Measurements from ENCODE around the gene SP1.
"Not testable (repeated sequence)": the region's sequence is repeated elsewhere in the genome, so short reads cannot be mapped to it uniquely, and the experiment has no call there.

SP1 gene

GRCh38 chr12:53388932-53389331 is 9.0 kb downstream of the SP1 start:
- in situ Hi-C loops (cut with HindIII; ENCODE audit: low pct_ligation_motif_present, low pct_unique_long_range_greater_than_20kb, low sequenced_read_pairs), result no loop called here
- no peak for DNase-seq

DNA sequence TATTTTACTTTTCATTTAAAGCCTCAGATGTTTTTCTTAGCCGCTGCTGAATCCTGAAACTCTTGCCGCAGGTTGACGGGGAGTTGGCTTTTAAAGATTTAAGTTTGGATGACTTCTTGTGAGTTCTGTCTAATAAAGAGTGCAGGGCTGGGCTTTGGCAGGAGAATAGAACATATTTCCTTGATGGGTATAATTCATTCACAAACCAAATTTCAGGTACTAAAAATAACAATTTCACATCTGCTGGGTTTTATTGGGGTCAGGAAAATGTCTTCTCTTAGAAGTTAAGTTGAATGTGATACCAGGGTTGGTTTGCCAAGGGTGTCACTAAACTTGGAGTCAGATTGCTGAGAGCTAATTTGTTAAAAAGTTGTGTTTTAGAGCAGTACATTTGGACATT is 9.7 kb downstream of the SP1 start:
- DNase-seq, result no peak
- in situ Hi-C loops (cut with HindIII; ENCODE audit: low pct_ligation_motif_present, low pct_unique_long_range_greater_than_20kb, low sequenced_read_pairs), result no loop called here

DNA sequence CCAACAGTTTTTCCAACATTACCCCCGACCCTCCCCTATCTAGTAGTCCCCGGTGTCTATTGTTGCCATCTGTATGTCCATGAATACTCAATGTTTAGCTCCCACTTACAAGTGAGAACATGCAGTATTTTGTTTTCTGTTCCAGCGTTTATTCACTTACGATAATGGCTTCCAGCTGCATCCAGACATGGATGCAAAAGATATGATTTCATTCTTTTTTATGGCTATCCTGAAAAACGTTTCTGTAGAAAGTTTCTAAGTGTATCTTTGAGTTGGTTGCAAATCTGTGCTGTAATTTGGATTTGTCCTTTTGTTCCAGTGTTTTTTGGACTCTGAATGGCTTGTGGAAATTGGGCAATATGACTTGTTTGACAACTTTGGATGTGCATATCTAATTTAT is 11.7 kb downstream of the SP1 start:
- in situ Hi-C loops (cut with HindIII; ENCODE audit: low pct_ligation_motif_present, low pct_unique_long_range_greater_than_20kb, low sequenced_read_pairs), result no loop called here

DNA sequence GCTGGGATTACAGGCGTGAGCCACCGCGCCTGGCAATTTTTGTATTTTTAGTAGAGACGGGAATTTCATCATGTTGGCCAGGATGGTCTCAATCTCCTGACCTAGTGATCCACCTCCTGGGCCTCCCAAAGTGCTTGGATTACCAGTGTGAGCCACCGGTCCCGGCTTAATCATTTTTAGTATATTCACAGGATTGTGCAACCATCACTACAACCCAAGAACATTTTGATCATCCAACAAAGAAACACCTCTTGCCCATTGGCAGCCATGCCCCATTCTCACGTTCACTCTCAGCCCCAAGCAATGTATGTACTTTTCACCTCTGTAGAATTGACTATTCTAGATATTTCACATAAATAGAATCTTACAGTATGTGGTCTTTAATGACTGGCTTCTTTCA is 19.9 kb downstream of the SP1 start:
- no peak for DNase-seq
- in situ Hi-C loops (cut with HindIII; ENCODE audit: low pct_ligation_motif_present, low pct_unique_long_range_greater_than_20kb, low sequenced_read_pairs), result no loop called here

More for the DNA sequence above, 11.7 kb downstream of the SP1 start:
- DNase-seq, result no peak

DNA sequence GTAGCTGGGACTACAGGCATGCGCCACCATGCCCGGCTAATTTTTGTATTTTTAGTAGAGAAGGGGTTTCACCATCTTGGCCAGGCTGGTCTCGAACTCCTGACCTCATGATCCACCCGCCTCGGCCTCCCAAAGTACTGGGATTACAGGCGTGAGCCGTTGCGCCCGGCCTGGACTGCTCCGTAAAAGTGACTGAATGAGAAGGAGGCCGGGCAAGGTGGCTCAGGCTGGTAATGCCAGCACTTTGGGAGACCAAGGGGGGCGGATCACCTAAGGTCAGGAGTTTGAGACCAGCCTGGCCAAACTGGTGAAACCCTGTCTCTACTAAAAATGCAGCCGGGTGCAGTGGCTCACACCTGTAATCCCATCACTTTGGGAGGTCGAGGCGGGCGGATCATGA is 22.4 kb downstream of the SP1 start:
- DNase-seq; in situ Hi-C loops (cut with HindIII; ENCODE audit: low pct_ligation_motif_present, low pct_unique_long_range_greater_than_20kb, low sequenced_read_pairs): not testable (repeated sequence)

GRCh38 chr12:53402871-53403270 is 22.9 kb downstream of the SP1 start:
- in situ Hi-C loops (cut with HindIII; ENCODE audit: low pct_ligation_motif_present, low pct_unique_long_range_greater_than_20kb, low sequenced_read_pairs), result no loop called here
- no peak for DNase-seq

DNA sequence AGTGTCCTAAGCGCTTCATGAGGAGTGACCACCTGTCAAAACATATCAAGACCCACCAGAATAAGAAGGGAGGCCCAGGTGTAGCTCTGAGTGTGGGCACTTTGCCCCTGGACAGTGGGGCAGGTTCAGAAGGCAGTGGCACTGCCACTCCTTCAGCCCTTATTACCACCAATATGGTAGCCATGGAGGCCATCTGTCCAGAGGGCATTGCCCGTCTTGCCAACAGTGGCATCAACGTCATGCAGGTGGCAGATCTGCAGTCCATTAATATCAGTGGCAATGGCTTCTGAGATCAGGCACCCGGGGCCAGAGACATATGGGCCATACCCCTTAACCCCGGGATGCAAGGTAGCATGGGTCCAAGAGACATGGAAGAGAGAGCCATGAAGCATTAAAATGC is 31.0 kb downstream of the SP1 start:
- in situ Hi-C loops (cut with HindIII; ENCODE audit: low pct_ligation_motif_present, low pct_unique_long_range_greater_than_20kb, low sequenced_read_pairs), result no loop called here

DNA sequence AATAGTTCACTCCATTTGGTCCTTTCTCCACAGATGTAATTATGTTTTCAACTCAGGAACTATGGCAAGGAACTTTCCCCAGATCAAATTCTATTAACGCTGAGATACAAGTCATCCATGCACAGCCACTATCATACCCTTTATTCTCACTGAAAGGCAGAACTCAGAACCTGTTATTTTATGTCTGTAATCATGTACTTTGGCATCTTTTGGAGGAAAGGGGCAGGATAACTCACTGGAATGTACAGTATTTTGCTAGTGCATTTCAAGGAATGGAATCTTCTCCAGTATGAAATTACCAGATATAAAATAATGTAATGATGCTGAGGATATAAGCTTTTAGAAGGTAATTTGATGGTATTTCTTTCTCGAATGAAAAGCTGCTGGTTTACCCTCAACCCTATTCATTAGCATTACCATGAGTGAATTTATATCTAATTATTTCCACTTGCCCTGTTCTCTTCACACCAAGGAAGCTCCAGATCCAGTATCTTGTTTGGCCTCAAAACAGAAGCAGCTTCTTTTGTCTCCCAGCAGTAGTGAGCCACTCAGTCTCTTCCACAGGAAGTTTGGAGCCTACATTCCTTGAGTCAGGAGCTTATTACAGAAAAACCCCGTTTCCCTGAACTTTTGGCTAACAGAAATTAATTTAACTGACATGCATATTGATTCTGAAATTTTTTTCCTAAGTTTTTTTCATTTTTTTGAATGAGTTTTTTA is 33.7 kb downstream of the SP1 start:
- in situ Hi-C loops (cut with HindIII; ENCODE audit: low pct_ligation_motif_present, low pct_unique_long_range_greater_than_20kb, low sequenced_read_pairs), result no loop called here
- no peak for DNase-seq

More for the DNA sequence above, 31.0 kb downstream of the SP1 start:
- no peak for DNase-seq

GRCh38 chr12:53414756-53415417 is 34.9 kb downstream of the SP1 start:
- no peak for DNase-seq
- in situ Hi-C loops (cut with HindIII; ENCODE audit: low pct_ligation_motif_present, low pct_unique_long_range_greater_than_20kb, low sequenced_read_pairs), result no loop called here

DNA sequence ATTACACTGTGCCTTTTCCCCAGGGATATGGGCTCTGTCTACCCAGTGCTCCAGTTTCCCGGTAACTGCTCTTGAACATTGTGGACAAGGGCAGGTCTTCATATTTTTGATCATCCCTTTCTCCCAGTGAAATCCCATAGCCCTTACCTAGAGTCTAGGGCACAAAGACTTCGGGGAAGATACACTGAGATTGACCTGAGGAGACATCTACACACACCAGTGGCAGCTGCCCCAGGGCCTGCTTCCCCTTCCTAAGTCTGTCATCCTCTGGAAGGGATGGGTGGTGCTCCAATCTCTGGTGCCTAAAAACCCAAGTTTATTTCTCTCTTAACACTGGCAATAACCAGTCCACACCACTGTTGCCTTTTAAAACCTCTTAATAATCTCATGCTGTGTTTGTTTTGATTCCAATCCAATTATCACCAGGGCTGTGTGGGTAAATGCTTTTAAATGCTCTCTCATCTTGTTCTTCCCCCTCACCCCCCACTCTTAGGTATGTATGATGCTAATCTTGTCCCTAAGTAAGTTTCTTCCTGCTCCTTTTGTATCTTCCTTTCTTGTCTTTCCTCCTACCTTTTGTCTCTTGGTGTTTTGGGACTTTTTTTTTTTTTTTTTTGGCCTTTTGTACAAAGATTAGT is 35.9 kb downstream of the SP1 start:
- DNase-seq; in situ Hi-C loops (cut with HindIII; ENCODE audit: low pct_ligation_motif_present, low pct_unique_long_range_greater_than_20kb, low sequenced_read_pairs): not testable (repeated sequence)

GRCh38 chr12:53417291-53417816 is 37.4 kb downstream of the SP1 start:
- DNase-seq; in situ Hi-C loops (cut with HindIII; ENCODE audit: low pct_ligation_motif_present, low pct_unique_long_range_greater_than_20kb, low sequenced_read_pairs): not testable (repeated sequence)

DNA sequence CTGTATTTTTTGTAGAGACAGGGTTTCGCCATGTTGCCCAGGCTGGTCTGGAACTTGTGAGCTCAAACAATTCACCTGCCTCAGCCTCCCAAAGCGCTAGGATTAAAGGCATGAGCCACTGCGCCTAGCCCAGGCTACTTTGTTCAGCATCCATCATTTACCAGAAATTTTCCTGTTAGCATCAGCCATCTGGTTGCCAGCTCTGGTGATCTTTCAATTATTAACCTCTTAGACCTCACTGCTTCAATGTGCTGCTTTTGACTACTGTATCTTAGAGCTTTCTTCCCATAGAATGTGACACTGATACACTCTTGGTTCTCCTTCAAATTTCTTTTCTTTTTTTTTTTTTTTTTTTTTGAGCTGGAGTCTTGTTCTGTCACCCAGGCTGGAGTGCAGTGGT is 38.2 kb downstream of the SP1 start:
- peak; percentile 72 for DNase-seq
- in situ Hi-C loops (cut with HindIII; ENCODE audit: low pct_ligation_motif_present, low pct_unique_long_range_greater_than_20kb, low sequenced_read_pairs), result no loop called here

DNA sequence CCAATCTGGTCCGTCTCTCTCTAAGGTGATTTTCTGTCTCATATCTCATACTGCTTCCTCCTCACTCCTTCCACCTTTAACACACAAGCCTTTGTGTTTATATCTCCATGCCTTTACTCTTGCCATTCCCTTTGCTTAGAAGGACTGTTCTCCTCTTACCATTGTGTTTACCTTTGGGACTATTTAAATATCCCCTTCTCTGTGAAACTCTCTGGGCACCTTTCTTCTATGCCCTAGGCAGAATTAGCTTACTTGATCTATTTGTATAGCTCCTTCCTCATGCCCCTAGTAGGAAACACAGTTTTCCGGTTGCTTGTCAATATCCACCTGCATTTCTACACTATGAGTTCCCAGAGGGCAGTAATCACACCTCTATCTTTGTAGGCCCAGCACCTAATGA is 39.8 kb downstream of the SP1 start:
- no peak for DNase-seq
- in situ Hi-C loops (cut with HindIII; ENCODE audit: low pct_ligation_motif_present, low pct_unique_long_range_greater_than_20kb, low sequenced_read_pairs), result no loop called here

GRCh38 chr12:53422247-53422646 is 42.3 kb downstream of the SP1 start:
- DNase-seq; in situ Hi-C loops (cut with HindIII; ENCODE audit: low pct_ligation_motif_present, low pct_unique_long_range_greater_than_20kb, low sequenced_read_pairs): not testable (repeated sequence)

DNA sequence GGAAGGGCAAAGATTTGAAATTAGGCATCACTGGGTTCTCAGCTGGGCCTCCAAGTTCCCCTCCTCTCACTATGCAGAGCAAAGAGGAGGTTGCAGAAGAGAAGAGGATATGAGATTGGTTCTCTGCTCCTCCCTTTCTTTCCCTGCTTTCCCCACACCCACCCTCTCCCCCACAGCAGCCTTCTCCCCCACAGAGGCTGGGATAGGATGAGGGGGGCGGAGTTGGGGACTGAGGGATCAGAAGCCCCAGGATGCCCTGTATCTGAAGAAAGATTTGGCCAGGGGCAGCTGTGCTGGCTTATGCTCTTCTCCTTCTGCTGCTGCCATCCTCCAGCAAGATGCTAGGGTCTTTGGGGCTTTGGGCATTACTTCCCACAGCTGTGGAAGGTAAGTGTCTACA is 43.6 kb downstream of the SP1 start, which contains the start of gene AMHR2:
AMHR2 (plus strand) TSS at position 259 of the 400 bp plus-strand sequence; CDS start at position 339, 80 bp downstream.
- DNase-seq, result no peak
- in situ Hi-C loops (cut with HindIII; ENCODE audit: low pct_ligation_motif_present, low pct_unique_long_range_greater_than_20kb, low sequenced_read_pairs), result no loop called here

- DNase-seq, result no peak
- in situ Hi-C loops (cut with HindIII; ENCODE audit: low pct_ligation_motif_present, low pct_unique_long_range_greater_than_20kb, low sequenced_read_pairs), result no loop called here
Measured at GRCh38 chr12:53424626-53425514, 44.9 kb downstream of the SP1 start.

DNA sequence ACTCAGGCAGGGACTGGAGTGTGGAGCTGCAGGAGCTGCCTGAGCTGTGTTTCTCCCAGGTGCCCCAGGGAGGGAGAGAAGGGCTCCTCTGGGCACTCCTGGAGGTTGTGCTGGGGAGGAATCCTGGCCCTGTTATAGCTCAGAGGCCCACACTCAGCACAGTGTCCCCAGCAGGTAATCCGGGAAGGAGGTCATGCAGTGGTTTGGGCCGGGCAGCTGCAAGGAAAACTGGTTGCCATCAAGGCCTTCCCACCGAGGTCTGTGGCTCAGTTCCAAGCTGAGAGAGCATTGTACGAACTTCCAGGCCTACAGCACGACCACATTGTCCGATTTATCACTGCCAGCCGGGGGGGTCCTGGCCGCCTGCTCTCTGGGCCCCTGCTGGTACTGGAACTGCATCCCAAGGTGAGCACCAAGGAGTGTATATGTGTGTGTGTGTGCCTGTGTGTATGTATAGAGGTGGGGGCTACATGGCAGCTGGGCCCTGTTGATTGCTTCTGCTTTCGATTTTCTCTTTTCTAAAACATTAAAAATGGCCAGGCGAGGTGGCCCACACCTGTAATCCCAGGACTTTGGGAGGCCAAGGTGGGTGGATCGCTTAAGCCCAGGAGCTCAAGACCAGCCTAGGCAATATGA is 45.7 kb downstream of the SP1 start:
- in situ Hi-C loops (cut with HindIII; ENCODE audit: low pct_ligation_motif_present, low pct_unique_long_range_greater_than_20kb, low sequenced_read_pairs), result no loop called here

More for the DNA sequence above, 45.7 kb downstream of the SP1 start:
- DNase-seq, result no peak

Data from ACHN (cell line).